GM12878 (cell line): ENCODE data around the gene PVALEF. TPM values are rescaled to one million over a fixed set of nuclear protein-coding genes. Genes with fewer than 3 reads are reported as not detected.

Experiments used
- ATAC-seq: fragments of 200-7000 bp; cut with Tn5 transposase; 3 replicates; pipeline ENCODE4 v1.9.1; 2020; ENCODE audit warnings: mild to moderate bottlenecking, moderate library complexity
- BruUV-seq: library from RNA; stranded (reverse); fragments of 400-500 nt; replicated peaks from 2 replicates; lab custom pipeline; 2021; lab: Mats Ljungman, UMichigan
- CTCF ChIA-PET: fragments of 300-600 bp; sonication (Branson Sonifier 250); formaldehyde crosslinking; extraction: SDS; loops from one replicate; lab custom pipeline; 2021; ENCODE audit warnings: inconsistent platforms; lab: Yijun Ruan, JAX
- POLR2A ChIA-PET: fragments of 350-600 bp; formaldehyde crosslinking; extraction: SDS; loops from one replicate; lab custom pipeline; 2021; ENCODE audit warnings: inconsistent platforms; lab: Charles Lee
- RAD21 ChIA-PET: fragments of 300-600 bp; sonication (Branson Sonifier 250); formaldehyde crosslinking; loops from one replicate; lab custom pipeline; 2023; ENCODE audit warnings: antibody characterized with exemption; ENCODE audit not compliant: unreplicated experiment; lab: Charles Lee
- SMC1A ChIA-PET: fragments of 300-600 bp; sonication (Branson Sonifier 250); formaldehyde crosslinking; loops from one replicate; lab custom pipeline; 2023; ENCODE audit not compliant: unreplicated experiment, uncharacterized antibody; lab: Charles Lee
- DNase-seq: peaks from one replicate; pipeline ENCODE4 v3.0.0-alpha.2; 2011; ENCODE audit warnings: low read depth, low spot score
- FAIRE-seq: peaks from 3 replicates; lab custom pipeline; 2011; peaks lifted over from hg19 to GRCh38; lab: Jason Lieb, UNC
- H2AFZ ChIP-seq: 2 replicates; pipeline ENCODE4 v1.6.0; 2011; ENCODE audit warnings: low read depth, low read length, control low read depth; ENCODE audit not compliant: control insufficient read depth
- H3K27ac ChIP-seq: 2 replicates; pipeline ENCODE4 v1.5.1; 2011; ENCODE audit warnings: control low read depth; ENCODE audit not compliant: control insufficient read depth, insufficient read depth
- H3K27me3 ChIP-seq, 2 experiments: replicated peaks in 1 of 2; 2 replicates each; pipeline versions ENCODE4 v1.6.0 to v1.6.1; 2011; ENCODE audit warnings: low read length in 1 of 2; ENCODE audit not compliant: control insufficient read depth in 2 of 2, insufficient read depth in 2 of 2
- H3K36me3 ChIP-seq, 2 experiments: 2 replicates each; pipeline ENCODE4 v1.5.1; 2011; ENCODE audit warnings: low read length in 1 of 2; ENCODE audit not compliant: control insufficient read depth in 2 of 2, insufficient read depth in 2 of 2
- H3K4me1 ChIP-seq: 2 replicates; pipeline ENCODE4 v1.6.1; 2011; ENCODE audit warnings: mild to moderate bottlenecking, low read length, moderate library complexity, mixed read lengths; ENCODE audit not compliant: control insufficient read depth, insufficient read depth
- H3K4me2 ChIP-seq: 2 replicates; pipeline ENCODE4 v1.6.0; 2011; ENCODE audit warnings: control low read depth; ENCODE audit not compliant: control insufficient read depth, insufficient read depth
- H3K4me3 ChIP-seq: fragments of 200-600 bp; sonication (generic); 2 replicates; pipeline ENCODE4 v1.5.1; 2016
- H3K79me2 ChIP-seq: 2 replicates; pipeline ENCODE4 v1.6.0; 2011; ENCODE audit warnings: low read length; ENCODE audit not compliant: control insufficient read depth, insufficient read depth
- H3K9ac ChIP-seq: 2 replicates; pipeline ENCODE4 v1.8.0; 2011; ENCODE audit warnings: low read length, control low read depth, mixed read lengths; ENCODE audit not compliant: control insufficient read depth, insufficient read depth
- H3K9me3 ChIP-seq: replicated peaks from 3 replicates; pipeline ENCODE4 v1.5.1; 2011; ENCODE audit warnings: mild to moderate bottlenecking, low read length; ENCODE audit not compliant: control insufficient read depth, insufficient read depth
- H4K20me1 ChIP-seq: 2 replicates; pipeline ENCODE4 v1.6.0; 2011; ENCODE audit not compliant: control insufficient read depth, insufficient read depth
- CHD1 ChIP-seq: IDR thresholded peaks from 2 replicates; pipeline ENCODE4 v1.6.1; 2012; ENCODE audit warnings: low read depth, low read length, improper control_type of control experiment
- EGR1 ChIP-seq, 2 experiments: IDR thresholded peaks; 1 replicate in 1 of 2; 2 replicates in 1 of 2; pipeline ENCODE4 v1.6.1; 2011 to 2012; ENCODE audit warnings: low read depth in 2 of 2, low read length in 2 of 2, borderline replicate concordance in 1 of 2, mild to moderate bottlenecking in 1 of 2, moderate library complexity in 1 of 2
- TBL1XR1 ChIP-seq: IDR thresholded peaks from 2 replicates; pipeline ENCODE4 v1.6.1; 2012; ENCODE audit warnings: low read depth, low read length, improper control_type of control experiment
- WGBS: methylation state at CpG from one replicate; pipeline ENCODE4 v1.1.6; 2016; ENCODE audit warnings: low lambda C conversion rate; ENCODE audit not compliant: insufficient replicate concordance, insufficient coverage; ENCODE audit errors: missing lambda C conversion rate; 5-methylcytosine and 5-hydroxymethylcytosine counted together
- in situ Hi-C: fragments of 300-500 bp; cut with MboI; formaldehyde crosslinking; loops from 9 replicates; pipeline ENCODE4 v1.14.3; 2018; ENCODE audit warnings: mixed read lengths
- intact Hi-C: fragments of 100-400 bp; cut with micrococcal nuclease; formaldehyde crosslinking; loops from one replicate; pipeline ENCODE4 v1.14.2; 2022; ENCODE audit not compliant: unreplicated experiment
- polyA plus RNA-seq, 11 experiments: library from polyadenylated mRNA; depleted of rRNA in 4 of 11; unstranded in 6 of 11; stranded (reverse) in 5 of 11; fragments of >200 nt; fragmentation: Nextera tagmentation in 4 of 11; fragmentation: Illumina TruSeq in 1 of 11; extraction: Ambion mirVana in 4 of 11; extraction: Trizol in 1 of 11; gene quantifications; 1 replicate in 1 of 11; 2 replicates in 10 of 11; pipeline versions ENCODE4 v1.2.1 to v1.2.3, GENCODE V29; 2011 to 2016; ENCODE audit warnings: inconsistent platforms in 2 of 11, missing spikeins in 2 of 11, low read depth in 1 of 11
- total RNA-seq, 4 experiments: library from RNA; depleted of rRNA in 3 of 4; stranded (reverse); fragments of >200 nt in 3 of 4; fragmentation: Illumina TruSeq in 1 of 4; extraction: Trizol in 1 of 4; gene quantifications; 2 replicates each; pipeline versions ENCODE4 v1.2.1 to v1.2.3, GENCODE V29; 2013 to 2021
- TF ChIP-seq, protein P1 (sequence below): IDR thresholded peaks from 2 replicates; pipeline ENCODE4 v1.6.1; 2012; ENCODE audit warnings: low read depth, low read length, improper control_type of control experiment

The PVALEF gene
- total and polyA plus RNA-seq, 10 of the 15 experiments (the other 5 are each of a cell fraction or from before 2014, with no cell fraction given) = not detected

DNA sequence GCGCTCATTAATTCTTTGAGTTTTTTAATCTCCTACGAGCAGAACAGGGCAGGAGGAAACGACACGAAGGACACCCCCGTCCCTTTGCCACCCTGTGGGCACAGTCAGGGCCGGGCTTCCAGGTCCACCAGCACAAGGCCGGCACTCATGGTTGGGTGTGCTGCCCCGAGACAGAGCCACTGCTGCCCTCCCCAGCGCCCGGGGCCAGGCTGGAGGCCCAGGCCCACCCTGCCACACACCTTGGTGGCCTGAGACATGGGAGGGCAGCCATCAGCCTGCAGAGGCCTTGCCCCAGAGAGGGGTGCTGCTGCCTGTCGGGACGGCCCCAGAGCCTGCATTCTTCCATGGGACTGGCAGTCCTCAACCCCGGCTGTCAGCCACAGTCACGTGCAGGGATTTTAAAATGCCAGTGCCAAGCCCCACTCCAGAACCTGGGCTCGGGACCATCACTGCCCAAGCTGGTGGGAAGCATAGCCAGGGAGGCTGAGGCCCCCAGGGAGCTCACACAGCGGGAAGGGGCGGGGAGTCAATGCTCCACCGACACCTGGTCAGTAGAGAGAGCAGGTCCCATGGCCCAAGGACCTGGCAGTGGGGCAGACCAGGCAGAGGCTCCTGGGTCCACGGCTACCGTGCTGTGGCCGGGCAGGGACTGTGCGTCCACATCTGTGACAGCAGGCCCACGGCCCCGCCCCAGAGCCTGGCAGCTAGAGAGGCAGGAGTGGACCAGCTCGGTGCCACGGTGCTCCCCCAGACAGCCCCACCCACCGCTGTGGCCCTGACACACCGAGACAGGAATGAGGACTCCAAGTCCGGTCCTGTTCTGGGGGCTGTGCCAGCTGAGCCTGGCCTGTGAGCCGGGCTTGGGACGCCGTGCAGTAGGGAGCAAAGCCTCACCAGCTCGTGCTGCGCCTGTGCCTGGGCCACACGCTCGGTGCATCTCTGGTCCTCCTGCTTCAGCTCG, 29.9 kb downstream of the PVALEF start (continued):
- TF ChIP-seq, protein P1, sequence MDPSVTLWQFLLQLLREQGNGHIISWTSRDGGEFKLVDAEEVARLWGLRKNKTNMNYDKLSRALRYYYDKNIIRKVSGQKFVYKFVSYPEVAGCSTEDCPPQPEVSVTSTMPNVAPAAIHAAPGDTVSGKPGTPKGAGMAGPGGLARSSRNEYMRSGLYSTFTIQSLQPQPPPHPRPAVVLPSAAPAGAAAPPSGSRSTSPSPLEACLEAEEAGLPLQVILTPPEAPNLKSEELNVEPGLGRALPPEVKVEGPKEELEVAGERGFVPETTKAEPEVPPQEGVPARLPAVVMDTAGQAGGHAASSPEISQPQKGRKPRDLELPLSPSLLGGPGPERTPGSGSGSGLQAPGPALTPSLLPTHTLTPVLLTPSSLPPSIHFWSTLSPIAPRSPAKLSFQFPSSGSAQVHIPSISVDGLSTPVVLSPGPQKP = no peak
- TF ChIP-seq TBL1XR1 = no peak
- no peak for TF ChIP-seq EGR1 (IDR thresholded peaks at IDR 0.05; ENCODE audit: borderline replicate concordance in 1 of 2, low read depth in 2 of 2, low read length in 2 of 2)

DNA sequence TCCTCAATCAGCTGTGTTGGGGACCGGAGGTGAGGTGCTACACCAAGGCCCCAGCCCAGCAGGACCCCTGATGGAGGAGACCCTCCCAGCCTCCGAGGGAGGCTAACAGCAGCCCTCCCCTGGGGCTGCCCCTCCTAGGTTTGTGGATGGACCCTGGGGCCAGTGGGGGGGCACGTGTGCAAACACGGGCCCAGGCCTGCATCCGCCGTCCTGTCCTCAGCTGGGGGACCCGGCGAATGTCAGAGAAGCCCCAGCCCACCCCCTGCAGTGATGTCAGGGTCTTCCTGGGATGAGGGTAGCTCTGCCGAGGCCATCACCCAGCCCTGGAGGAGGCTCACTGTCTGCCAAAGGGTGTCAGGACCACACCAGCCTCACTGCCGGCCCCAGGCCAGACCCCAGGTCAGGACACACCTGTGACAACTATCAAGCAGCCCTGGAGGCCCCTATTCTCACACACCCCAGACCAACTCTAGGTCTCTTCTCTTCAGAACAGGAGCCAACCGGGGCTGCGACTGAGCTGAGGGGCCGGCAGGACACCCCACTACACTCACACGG, 30.7 kb downstream of the PVALEF start:
- Histone ChIP-seq H3K36me3 (peaks cover under 1 to 7% of the 10 kb centered on the region in 2 experiments; a peak in 2 of 4 replicates), H3K79me2 (no peaks in the 10 kb centered on the region), H3K9me3 (no peaks in the 10 kb centered on the region), H3K4me3 (no peak overlapping the region), H3K4me2 (no peak overlapping the region), H3K27ac (no peak overlapping the region), H3K4me1 (peaks cover 3% of the 10 kb centered on the region; the same call in 1 of the 2 replicates), H3K9ac (no peak overlapping the region), H2AFZ (no peak overlapping the region), H3K27me3 (no peaks in the 10 kb centered on the region), H4K20me1 (no peaks in the 10 kb centered on the region)
- CTCF ChIA-PET = no interaction called here
- RAD21 ChIA-PET = no interaction called here
- ATAC-seq = no peak
- 86% methylated on average over 14 of the region's 14 CpGs for WGBS
- in situ Hi-C loops = no loop called here
- no peak for FAIRE-seq
- POLR2A ChIA-PET = no interaction called here
- intact Hi-C loops = no loop called here
- no peak for DNase-seq
- no peak for TF ChIP-seq CHD1
- no TSS peak for BruUV-seq
- SMC1A ChIA-PET = no interaction called here
